Fibroblast of mammary gland (primary cell): ENCODE measurements around the gene SMTNL1.
A peak's percentile ranks its signal among the peaks of the same experiment; 100 is the strongest.

Experiments
- DNase-seq: peaks from one replicate; pipeline ENCODE4 v3.0.0-alpha.2; 2010; ENCODE audit warnings: low read depth
- H3K4me3 ChIP-seq: 2 replicates; pipeline ENCODE4 v1.5.1; 2011; ENCODE audit warnings: low read depth, mild to moderate bottlenecking, low read length, moderate library complexity; ENCODE audit not compliant: control insufficient read depth
- CTCF ChIP-seq: conservative IDR thresholded peaks from 2 replicates; pipeline ENCODE4 v1.5.1; 2011; ENCODE audit warnings: low read depth, low read length, inconsistent platforms; ENCODE audit not compliant: control insufficient read depth, insufficient read depth

SMTNL1 gene

GRCh38 chr11:57536947-57537619, at the start of gene SMTNL1:
Gene SMTNL1 (plus strand): TSS chr11:57537595. CDS start chr11:57542643, 5,048 bp downstream.
- DNase-seq: no peak
- no peak within 1 kb of the TSS for H3K4me3 ChIP-seq
- no peak for TF ChIP-seq CTCF

GRCh38 chr11:57487920-57488659, 49.3 kb upstream of the SMTNL1 start:
- no peak for DNase-seq
- no peak for TF ChIP-seq CTCF
- no peak overlapping the region for H3K4me3 ChIP-seq

GRCh38 chr11:57490456-57491248, 46.7 kb upstream of the SMTNL1 start:
- TF ChIP-seq CTCF: no peak
- H3K4me3 ChIP-seq: no peak overlapping the region
- peak; percentile 60 for DNase-seq

- no peak overlapping the region for H3K4me3 ChIP-seq
- DNase-seq: peak; percentile 36
- TF ChIP-seq CTCF: peak; percentile 66
Measured at GRCh38 chr11:57491371-57492061, 45.9 kb upstream of the SMTNL1 start.

- peak; percentile 80 for TF ChIP-seq CTCF
- H3K4me3 ChIP-seq: no peak overlapping the region
Measured at GRCh38 chr11:57493507-57494503, 43.6 kb upstream of the SMTNL1 start.

More at GRCh38 chr11:57493507-57494503, 43.6 kb upstream of the SMTNL1 start:
- no peak for DNase-seq
